Measurements from ENCODE around the gene LKAAEAR1. TPM values are rescaled to one million over a fixed set of nuclear protein-coding genes. Genes with fewer than 3 reads are reported as not detected.

The LKAAEAR1 gene
- total and polyA plus RNA-seq, 2 of the 13 experiments (the other 11 are each of a cell fraction or from before 2014, with no cell fraction given) = not detected

DNA sequence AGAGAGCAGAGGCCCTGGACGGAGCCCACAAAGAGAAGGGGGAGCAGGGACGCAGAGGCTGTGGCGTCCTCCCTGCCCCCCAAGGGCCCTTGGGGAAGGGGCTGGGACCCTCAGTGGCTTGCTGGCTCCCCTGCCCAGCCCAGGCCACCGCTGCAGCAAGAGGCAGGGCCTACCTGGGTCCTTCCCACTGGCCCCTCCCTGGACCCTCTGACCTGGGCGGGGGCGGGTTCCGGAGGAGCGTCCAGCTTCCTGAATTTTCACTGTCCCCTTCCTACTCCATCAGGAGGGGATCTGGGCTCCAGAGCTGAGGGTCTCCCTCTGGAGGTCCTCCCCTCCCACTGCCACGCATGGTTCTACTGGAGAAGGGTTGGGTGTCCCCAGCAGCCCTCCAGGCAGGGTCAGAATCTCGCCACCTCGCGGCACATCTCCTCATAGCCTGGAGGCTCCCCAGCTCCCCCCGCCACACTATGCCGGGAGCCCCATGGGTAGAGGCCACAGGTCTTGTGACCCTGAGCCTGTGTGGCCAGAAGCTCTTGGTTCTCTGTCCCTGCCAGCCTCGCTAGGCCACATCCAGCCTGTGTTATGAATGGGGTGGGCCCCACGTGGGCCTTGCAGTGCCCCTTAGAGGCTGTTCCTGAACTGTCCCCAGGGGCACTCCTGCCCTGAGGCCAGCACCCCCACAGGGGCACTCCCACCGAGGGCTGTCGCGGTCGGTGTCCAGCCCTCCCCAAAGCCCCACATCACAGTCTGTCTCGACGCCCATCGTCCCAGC lies 33.8 kb downstream of the LKAAEAR1 start (continued):
- TF ChIP-seq ZNF33A (CRISPR knock-in tag; IDR thresholded peaks at IDR 0.05; ENCODE audit: borderline replicate concordance) (no peak), PPARG (CRISPR knock-in tag; conservative IDR thresholded peaks at IDR 0.05) (0 out of 2 replicates have a peak, but pooled peaks have one; percentile 36), ZNF232 (CRISPR knock-in tag; IDR thresholded peaks at IDR 0.05; ENCODE audit: borderline replicate concordance) (peak; percentile 86), ZNF34 (CRISPR knock-in tag; IDR thresholded peaks at IDR 0.05; ENCODE audit: borderline replicate concordance) (no peak), ZNF563 (CRISPR knock-in tag; IDR thresholded peaks at IDR 0.05) (no peak), MAFF (IDR thresholded peaks at IDR 0.05; ENCODE audit: low read depth, low read length) (no peak), SAP130 (CRISPR knock-in tag; IDR thresholded peaks at IDR 0.05; ENCODE audit: low read depth) (peak; percentile 80), ZNF552 (CRISPR knock-in tag; IDR thresholded peaks at IDR 0.05; ENCODE audit: borderline replicate concordance) (no peak), NR1H2 (CRISPR knock-in tag; IDR thresholded peaks at IDR 0.05; ENCODE audit: borderline replicate concordance, low read depth) (no peak), SYNCRIP (IDR thresholded peaks at IDR 0.05; ENCODE audit: insufficient read depth, low read depth, low read length) (no peak), GABPB1 (CRISPR knock-in tag; IDR thresholded peaks at IDR 0.05) (peak; percentile 74)
- TF ChIP-seq, protein P1, sequence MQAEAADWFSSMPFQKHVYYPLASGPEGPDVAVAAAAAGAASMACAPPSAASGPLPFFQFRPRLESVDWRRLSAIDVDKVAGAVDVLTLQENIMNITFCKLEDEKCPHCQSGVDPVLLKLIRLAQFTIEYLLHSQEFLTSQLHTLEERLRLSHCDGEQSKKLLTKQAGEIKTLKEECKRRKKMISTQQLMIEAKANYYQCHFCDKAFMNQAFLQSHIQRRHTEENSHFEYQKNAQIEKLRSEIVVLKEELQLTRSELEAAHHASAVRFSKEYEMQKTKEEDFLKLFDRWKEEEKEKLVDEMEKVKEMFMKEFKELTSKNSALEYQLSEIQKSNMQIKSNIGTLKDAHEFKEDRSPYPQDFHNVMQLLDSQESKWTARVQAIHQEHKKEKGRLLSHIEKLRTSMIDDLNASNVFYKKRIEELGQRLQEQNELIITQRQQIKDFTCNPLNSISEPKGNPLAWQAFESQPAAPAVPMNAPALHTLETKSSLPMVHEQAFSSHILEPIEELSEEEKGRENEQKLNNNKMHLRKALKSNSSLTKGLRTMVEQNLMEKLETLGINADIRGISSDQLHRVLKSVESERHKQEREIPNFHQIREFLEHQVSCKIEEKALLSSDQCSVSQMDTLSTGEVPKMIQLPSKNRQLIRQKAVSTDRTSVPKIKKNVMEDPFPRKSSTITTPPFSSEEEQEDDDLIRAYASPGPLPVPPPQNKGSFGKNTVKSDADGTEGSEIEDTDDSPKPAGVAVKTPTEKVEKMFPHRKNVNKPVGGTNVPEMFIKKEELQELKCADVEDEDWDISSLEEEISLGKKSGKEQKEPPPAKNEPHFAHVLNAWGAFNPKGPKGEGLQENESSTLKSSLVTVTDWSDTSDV (CRISPR knock-in tag; IDR thresholded peaks at IDR 0.05) = peak; percentile 81
- TF ChIP-seq, protein P2, sequence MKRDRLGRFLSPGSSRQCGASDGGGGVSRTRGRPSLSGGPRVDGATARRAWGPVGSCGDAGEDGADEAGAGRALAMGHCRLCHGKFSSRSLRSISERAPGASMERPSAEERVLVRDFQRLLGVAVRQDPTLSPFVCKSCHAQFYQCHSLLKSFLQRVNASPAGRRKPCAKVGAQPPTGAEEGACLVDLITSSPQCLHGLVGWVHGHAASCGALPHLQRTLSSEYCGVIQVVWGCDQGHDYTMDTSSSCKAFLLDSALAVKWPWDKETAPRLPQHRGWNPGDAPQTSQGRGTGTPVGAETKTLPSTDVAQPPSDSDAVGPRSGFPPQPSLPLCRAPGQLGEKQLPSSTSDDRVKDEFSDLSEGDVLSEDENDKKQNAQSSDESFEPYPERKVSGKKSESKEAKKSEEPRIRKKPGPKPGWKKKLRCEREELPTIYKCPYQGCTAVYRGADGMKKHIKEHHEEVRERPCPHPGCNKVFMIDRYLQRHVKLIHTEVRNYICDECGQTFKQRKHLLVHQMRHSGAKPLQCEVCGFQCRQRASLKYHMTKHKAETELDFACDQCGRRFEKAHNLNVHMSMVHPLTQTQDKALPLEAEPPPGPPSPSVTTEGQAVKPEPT (CRISPR knock-in tag; IDR thresholded peaks at IDR 0.05; ENCODE audit: low read depth) = no peak
- TF ChIP-seq, protein P3, sequence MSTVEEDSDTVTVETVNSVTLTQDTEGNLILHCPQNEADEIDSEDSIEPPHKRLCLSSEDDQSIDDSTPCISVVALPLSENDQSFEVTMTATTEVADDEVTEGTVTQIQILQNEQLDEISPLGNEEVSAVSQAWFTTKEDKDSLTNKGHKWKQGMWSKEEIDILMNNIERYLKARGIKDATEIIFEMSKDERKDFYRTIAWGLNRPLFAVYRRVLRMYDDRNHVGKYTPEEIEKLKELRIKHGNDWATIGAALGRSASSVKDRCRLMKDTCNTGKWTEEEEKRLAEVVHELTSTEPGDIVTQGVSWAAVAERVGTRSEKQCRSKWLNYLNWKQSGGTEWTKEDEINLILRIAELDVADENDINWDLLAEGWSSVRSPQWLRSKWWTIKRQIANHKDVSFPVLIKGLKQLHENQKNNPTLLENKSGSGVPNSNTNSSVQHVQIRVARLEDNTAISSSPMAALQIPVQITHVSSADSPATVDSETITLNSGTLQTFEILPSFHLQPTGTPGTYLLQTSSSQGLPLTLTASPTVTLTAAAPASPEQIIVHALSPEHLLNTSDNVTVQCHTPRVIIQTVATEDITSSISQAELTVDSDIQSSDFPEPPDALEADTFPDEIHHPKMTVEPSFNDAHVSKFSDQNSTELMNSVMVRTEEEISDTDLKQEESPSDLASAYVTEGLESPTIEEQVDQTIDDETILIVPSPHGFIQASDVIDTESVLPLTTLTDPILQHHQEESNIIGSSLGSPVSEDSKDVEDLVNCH (CRISPR knock-in tag; IDR thresholded peaks at IDR 0.05) = no peak
- TF ChIP-seq, protein P4, sequence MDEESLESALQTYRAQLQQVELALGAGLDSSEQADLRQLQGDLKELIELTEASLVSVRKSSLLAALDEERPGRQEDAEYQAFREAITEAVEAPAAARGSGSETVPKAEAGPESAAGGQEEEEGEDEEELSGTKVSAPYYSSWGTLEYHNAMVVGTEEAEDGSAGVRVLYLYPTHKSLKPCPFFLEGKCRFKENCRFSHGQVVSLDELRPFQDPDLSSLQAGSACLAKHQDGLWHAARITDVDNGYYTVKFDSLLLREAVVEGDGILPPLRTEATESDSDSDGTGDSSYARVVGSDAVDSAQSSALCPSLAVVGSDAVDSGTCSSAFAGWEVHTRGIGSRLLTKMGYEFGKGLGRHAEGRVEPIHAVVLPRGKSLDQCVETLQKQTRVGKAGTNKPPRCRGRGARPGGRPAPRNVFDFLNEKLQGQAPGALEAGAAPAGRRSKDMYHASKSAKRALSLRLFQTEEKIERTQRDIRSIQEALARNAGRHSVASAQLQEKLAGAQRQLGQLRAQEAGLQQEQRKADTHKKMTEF (CRISPR knock-in tag; IDR thresholded peaks at IDR 0.05) = peak; percentile 88
- TF ChIP-seq, protein P5, sequence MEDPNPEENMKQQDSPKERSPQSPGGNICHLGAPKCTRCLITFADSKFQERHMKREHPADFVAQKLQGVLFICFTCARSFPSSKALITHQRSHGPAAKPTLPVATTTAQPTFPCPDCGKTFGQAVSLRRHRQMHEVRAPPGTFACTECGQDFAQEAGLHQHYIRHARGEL (CRISPR knock-in tag; IDR thresholded peaks at IDR 0.05) = no peak
- TF ChIP-seq, protein P6, sequence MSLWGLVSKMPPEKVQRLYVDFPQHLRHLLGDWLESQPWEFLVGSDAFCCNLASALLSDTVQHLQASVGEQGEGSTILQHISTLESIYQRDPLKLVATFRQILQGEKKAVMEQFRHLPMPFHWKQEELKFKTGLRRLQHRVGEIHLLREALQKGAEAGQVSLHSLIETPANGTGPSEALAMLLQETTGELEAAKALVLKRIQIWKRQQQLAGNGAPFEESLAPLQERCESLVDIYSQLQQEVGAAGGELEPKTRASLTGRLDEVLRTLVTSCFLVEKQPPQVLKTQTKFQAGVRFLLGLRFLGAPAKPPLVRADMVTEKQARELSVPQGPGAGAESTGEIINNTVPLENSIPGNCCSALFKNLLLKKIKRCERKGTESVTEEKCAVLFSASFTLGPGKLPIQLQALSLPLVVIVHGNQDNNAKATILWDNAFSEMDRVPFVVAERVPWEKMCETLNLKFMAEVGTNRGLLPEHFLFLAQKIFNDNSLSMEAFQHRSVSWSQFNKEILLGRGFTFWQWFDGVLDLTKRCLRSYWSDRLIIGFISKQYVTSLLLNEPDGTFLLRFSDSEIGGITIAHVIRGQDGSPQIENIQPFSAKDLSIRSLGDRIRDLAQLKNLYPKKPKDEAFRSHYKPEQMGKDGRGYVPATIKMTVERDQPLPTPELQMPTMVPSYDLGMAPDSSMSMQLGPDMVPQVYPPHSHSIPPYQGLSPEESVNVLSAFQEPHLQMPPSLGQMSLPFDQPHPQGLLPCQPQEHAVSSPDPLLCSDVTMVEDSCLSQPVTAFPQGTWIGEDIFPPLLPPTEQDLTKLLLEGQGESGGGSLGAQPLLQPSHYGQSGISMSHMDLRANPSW (CRISPR knock-in tag; IDR thresholded peaks at IDR 0.05; ENCODE audit: borderline replicate concordance) = peak; percentile 57; the same call in 1 of the 2 replicates

All from HepG2 (cell line).